Neural crest cell (in vitro differentiated cells): Measurements from ENCODE around the gene TENT5A. TPM values are rescaled to one million over a fixed set of nuclear protein-coding genes. Genes with fewer than 3 reads are reported as not detected.

ENCODE experiments used
- DNase-seq: peaks from one replicate; pipeline ENCODE4 v3.0.0; 2021; ENCODE audit warnings: low read depth, mixed read lengths, low spot score
- H3K27ac Mint-ChIP-seq: one replicate; pipeline ENCODE4 v1.8.0; 2021; ENCODE audit warnings: mild to moderate bottlenecking, mixed read lengths; ENCODE audit not compliant: unreplicated experiment
- H3K27me3 Mint-ChIP-seq: 2 replicates; pipeline ENCODE4 v1.8.0; 2021; ENCODE audit warnings: low read depth, mild to moderate bottlenecking, mixed read lengths
- H3K36me3 Mint-ChIP-seq: 2 replicates; pipeline ENCODE4 v1.8.0; 2021; ENCODE audit warnings: low read depth, mild to moderate bottlenecking, mixed read lengths
- H3K4me1 Mint-ChIP-seq: 2 replicates; pipeline ENCODE4 v1.8.0; 2021; ENCODE audit warnings: mixed read lengths
- H3K4me3 Mint-ChIP-seq: one replicate; pipeline ENCODE4 v1.8.0; 2021; ENCODE audit warnings: mild to moderate bottlenecking, mixed read lengths
- H3K9me3 Mint-ChIP-seq: 2 replicates; pipeline ENCODE4 v1.8.0; 2021; ENCODE audit warnings: mixed read lengths
- CTCF ChIP-seq: fragments of 200-600 bp; sonication (generic); conservative IDR thresholded peaks from 2 replicates; pipeline ENCODE4 v1.5.0; 2021; ENCODE audit warnings: antibody characterized with exemption, mild to moderate bottlenecking
- total RNA-seq: library from RNA; stranded (reverse); gene quantifications from 2 replicates; pipeline ENCODE4 v1.2.1, GENCODE V29; 2021

TENT5A gene
- total RNA-seq, 1 donor from 2014 or later, result 4.6 TPM

DNA sequence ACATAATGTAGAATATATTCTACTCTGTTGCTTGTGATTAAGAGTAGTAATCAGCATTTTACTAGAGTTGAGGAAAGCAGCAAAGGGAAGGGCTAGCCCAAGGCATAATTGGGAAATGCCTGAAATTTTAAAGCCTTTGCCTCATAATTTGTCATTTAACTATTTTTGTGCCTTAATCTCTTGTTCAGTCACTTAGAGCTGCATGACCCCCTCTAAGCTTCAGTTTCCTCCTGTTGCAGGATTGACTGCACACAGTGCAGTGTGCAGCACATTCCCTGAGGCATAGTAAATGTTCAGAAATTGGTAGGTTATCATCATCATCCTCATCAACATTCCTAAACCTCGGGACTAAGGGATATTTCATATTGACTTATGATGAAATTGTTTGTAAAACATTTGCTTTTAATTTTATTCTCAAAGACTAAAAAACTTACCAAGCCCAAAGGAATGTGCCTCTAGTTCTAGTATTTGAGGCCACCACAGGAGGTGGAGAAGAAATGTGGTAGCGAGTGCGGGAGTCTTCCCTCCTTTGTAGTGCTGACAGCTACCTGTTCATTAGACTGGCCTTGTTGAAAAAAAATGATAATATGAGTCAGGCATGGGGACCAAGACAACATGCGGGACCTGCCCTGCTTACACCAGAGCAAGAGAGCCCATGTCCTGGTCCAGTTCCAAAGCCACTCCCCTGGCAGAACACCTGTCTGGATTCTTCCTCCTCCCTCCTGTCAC is 14.8 kb upstream of the TENT5A start:
- Mint-ChIP-seq H3K4me3 (no peak overlapping the region), H3K27ac (no peak overlapping the region), H3K9me3 (peaks cover 4% of the 10 kb centered on the region), H3K27me3 (no peaks in the 10 kb centered on the region), H3K4me1 (peaks cover 21% of the 10 kb centered on the region), H3K36me3 (no peaks in the 10 kb centered on the region)
- no peak for TF ChIP-seq CTCF
- DNase-seq, result no peak

DNA sequence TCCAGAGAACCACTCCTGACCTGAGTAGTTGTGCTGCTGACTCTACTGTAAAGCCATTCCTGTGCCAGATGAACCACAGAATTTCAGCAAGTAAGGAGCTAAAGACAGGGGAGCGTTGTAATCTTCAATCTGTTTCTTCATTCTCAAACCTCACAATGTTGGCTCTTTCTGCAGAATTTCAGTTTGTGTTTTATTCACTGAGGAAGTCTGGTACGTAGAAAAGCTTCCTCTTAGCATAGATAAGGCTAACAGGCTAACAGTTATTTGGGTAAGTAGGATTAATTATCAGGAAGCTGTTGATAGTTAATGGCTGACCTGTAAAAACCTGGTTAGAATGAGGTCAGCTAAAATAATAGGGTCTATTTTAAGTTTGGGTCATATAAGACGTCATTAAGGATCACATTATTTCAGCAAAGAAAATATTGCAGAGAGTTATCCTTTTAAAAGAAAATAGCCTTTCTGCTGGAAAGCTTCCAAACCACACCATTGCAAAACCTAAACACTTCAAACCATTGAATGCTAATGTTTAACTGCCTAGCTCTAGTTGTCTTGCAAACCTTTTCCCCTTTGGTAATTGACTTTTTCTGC is 14.1 kb upstream of the TENT5A start:
- no peak for TF ChIP-seq CTCF
- no peak for DNase-seq
- peaks cover 4% of the 10 kb centered on the region for H3K9me3 Mint-ChIP-seq
- H3K27ac Mint-ChIP-seq, result no peak overlapping the region
- H3K36me3 Mint-ChIP-seq, result no peaks in the 10 kb centered on the region
- no peaks in the 10 kb centered on the region for H3K27me3 Mint-ChIP-seq
- H3K4me1 Mint-ChIP-seq, result peaks cover 21% of the 10 kb centered on the region
- no peak overlapping the region for H3K4me3 Mint-ChIP-seq

DNA sequence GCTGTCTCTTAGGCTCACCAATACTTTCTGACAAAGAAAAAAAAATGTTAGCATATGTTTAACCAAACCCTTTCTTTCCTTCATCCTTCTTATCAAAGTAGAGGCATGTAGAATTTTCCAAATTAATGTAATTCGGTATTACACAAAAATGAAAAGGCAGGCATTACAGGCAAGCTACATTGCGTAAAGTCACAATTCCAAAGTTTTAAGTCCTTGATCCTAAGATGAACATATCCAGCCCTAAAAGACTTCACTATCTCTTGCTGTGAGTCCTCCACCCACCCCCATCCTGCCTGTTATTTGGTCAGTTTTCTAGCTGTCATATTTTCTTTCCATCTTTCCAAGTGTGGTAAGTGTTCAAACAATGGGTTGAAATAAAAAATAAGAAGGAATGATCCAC is 12.1 kb upstream of the TENT5A start:
- no peak overlapping the region for H3K27ac Mint-ChIP-seq
- peaks cover 21% of the 10 kb centered on the region for H3K4me1 Mint-ChIP-seq
- H3K36me3 Mint-ChIP-seq, result no peaks in the 10 kb centered on the region
- peaks cover 4% of the 10 kb centered on the region for H3K9me3 Mint-ChIP-seq
- no peak overlapping the region for H3K4me3 Mint-ChIP-seq
- DNase-seq, result no peak
- no peak for TF ChIP-seq CTCF
- H3K27me3 Mint-ChIP-seq, result no peaks in the 10 kb centered on the region

DNA sequence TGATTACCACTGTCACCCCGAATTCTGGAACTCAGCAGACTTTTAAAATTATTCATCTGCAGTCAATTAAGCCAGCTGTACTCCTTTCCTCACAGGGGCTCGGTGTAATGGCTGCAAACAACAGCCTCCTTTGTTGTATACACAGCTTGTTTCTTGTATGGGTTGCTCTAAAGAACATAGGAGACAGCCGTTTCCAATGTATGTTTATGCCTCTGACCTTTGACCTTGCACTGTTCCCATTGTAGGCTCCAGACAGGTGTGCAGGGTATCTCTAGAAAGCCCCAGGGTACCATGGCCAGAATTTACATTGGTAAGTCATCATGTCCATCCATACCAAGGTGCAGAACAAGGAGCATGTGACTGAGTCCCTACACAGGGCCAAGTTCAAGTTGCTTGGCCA is 11.5 kb upstream of the TENT5A start:
- DNase-seq, result no peak
- peaks cover 21% of the 10 kb centered on the region for H3K4me1 Mint-ChIP-seq
- H3K36me3 Mint-ChIP-seq, result no peaks in the 10 kb centered on the region
- no peaks in the 10 kb centered on the region for H3K27me3 Mint-ChIP-seq
- H3K4me3 Mint-ChIP-seq, result no peak overlapping the region
- peaks cover 4% of the 10 kb centered on the region for H3K9me3 Mint-ChIP-seq
- no peak overlapping the region for H3K27ac Mint-ChIP-seq
- no peak for TF ChIP-seq CTCF

DNA sequence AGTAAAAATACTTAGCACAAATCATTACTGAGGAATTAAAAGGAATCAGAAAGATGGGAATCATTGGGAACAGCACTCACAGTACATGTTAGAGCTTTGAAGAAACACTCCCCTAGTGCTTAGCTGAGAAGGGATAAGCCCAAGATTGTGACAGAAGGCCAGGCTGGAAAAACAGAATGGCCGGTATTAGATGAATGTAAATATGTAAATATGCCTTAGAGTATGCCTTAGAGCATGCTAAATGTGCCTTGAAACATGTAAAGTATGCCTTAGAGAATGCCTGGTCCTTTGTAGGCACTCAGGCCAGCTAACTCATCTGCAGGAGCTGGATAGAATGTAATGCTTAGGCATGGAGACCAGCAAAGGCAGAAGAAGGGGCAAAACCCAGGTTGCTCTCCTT is 10.6 kb upstream of the TENT5A start:
- H3K9me3 Mint-ChIP-seq, result peaks cover 4% of the 10 kb centered on the region
- DNase-seq, result no peak
- no peak overlapping the region for H3K4me3 Mint-ChIP-seq
- no peak overlapping the region for H3K27ac Mint-ChIP-seq
- H3K36me3 Mint-ChIP-seq, result no peaks in the 10 kb centered on the region
- TF ChIP-seq CTCF, result no peak
- no peaks in the 10 kb centered on the region for H3K27me3 Mint-ChIP-seq
- peaks cover 21% of the 10 kb centered on the region for H3K4me1 Mint-ChIP-seq
